ENCODE measurements around the gene SIK3.

The SIK3 gene

GRCh38 chr11:116969694-116970093 is 128.5 kb downstream of the SIK3 start:
- no peak for DNase-seq (ENCODE audit: low read depth)
- no peak for TF ChIP-seq CTCF (IDR thresholded peaks at IDR 0.05; ENCODE audit: low read depth, low read length, missing control alignments)
- H3K4me3 ChIP-seq (ENCODE audit: low read depth, low read length) = no peak overlapping the region

GRCh38 chr11:116964269-116964668 is 134.0 kb downstream of the SIK3 start:
- H3K4me3 ChIP-seq (ENCODE audit: low read depth, low read length) = no peak overlapping the region
- DNase-seq (ENCODE audit: low read depth) = no peak
- no peak for TF ChIP-seq CTCF (IDR thresholded peaks at IDR 0.05; ENCODE audit: low read depth, low read length, missing control alignments)

GRCh38 chr11:116963813-116964212 is 134.4 kb downstream of the SIK3 start:
- TF ChIP-seq CTCF (IDR thresholded peaks at IDR 0.05; ENCODE audit: low read depth, low read length, missing control alignments) = no peak
- no peak for DNase-seq (ENCODE audit: low read depth)
- H3K4me3 ChIP-seq (ENCODE audit: low read depth, low read length) = no peak overlapping the region

DNA sequence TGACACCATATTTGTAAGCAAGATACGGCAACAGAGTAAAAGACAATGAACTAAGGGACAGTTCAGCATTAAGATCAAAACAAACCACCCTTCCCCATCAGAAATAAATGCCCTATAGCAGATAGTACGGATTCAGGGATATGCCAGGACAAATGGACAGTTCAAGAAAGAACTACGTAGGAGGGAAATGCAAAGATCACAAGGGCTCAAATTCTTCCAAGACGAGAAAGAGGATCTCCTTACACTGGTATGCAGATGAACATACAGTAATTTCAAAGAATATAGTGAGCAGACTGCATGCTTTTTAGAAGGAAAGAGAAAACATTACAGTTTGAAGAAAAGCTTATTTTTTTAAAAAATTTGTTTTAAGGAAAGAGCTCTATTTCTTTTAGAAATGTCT is 136.1 kb downstream of the SIK3 start:
- no peak for TF ChIP-seq CTCF (IDR thresholded peaks at IDR 0.05; ENCODE audit: low read depth, low read length, missing control alignments)
- H3K4me3 ChIP-seq (ENCODE audit: low read depth, low read length) = no peak overlapping the region
- DNase-seq (ENCODE audit: low read depth) = no peak

DNA sequence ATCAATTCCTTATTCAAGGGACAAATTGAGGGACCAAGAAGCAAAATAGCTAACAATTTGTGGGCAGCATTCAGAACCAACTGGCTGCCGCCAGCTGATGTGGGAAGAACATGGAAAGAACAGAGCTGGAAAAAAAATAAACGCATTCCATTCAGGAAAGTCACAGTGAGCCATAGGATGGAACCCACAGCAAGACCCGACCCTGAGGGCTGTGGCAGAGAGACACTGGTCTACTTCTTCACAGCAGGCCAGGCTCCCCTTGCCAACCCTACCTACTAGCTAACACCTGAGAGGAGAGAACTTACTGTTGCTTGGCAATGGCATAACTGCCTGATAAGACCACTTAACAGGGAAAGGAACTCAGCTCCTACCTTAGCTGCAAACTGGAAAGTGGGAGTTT is 137.3 kb downstream of the SIK3 start:
- no peak for DNase-seq (ENCODE audit: low read depth)
- no peak for TF ChIP-seq CTCF (IDR thresholded peaks at IDR 0.05; ENCODE audit: low read depth, low read length, missing control alignments)
- no peak overlapping the region for H3K4me3 ChIP-seq (ENCODE audit: low read depth, low read length)

GRCh38 chr11:116958246-116958645 is 140.0 kb downstream of the SIK3 start:
- no peak for DNase-seq (ENCODE audit: low read depth)
- H3K4me3 ChIP-seq (ENCODE audit: low read depth, low read length) = no peak overlapping the region
- TF ChIP-seq CTCF (IDR thresholded peaks at IDR 0.05; ENCODE audit: low read depth, low read length, missing control alignments) = no peak

- no peak overlapping the region for H3K4me3 ChIP-seq (ENCODE audit: low read depth, low read length)
- no peak for DNase-seq (ENCODE audit: low read depth)
- no peak for TF ChIP-seq CTCF (IDR thresholded peaks at IDR 0.05; ENCODE audit: low read depth, low read length, missing control alignments)
Measured at GRCh38 chr11:116955949-116956348, 142.3 kb downstream of the SIK3 start.
